Measurements from ENCODE around the gene PPP1R12C.

Gene PPP1R12C

GRCh38 chr19:55041244-55041626 lies 76.2 kb downstream of the PPP1R12C start:
- no peak overlapping the region for H3K4me3 ChIP-seq (ENCODE audit: low read length)
- DNase-seq (ENCODE audit: low read depth) = no peak

More at GRCh38 chr19:55041244-55041626, 76.2 kb downstream of the PPP1R12C start:
- no peak for TF ChIP-seq CTCF (IDR thresholded peaks at IDR 0.05; ENCODE audit: insufficient read depth, low read depth, low read length, missing control alignments)
